Stimulated activated CD4-positive, alpha-beta T cell treated with anti-CD3 and anti-CD28 coated beads, Interleukin-4, amount 100 ng/mL, for 1 hour (primary cell): ENCODE measurements around the gene MFN2.
"Not testable (repeated sequence)": the region's sequence is repeated elsewhere in the genome, so short reads cannot be mapped to it uniquely, and the experiment has no call there.

Experiments used
- DNase-seq: peaks from one replicate; pipeline ENCODE4 v3.0.0-alpha.2; 2020

Gene MFN2

DNA sequence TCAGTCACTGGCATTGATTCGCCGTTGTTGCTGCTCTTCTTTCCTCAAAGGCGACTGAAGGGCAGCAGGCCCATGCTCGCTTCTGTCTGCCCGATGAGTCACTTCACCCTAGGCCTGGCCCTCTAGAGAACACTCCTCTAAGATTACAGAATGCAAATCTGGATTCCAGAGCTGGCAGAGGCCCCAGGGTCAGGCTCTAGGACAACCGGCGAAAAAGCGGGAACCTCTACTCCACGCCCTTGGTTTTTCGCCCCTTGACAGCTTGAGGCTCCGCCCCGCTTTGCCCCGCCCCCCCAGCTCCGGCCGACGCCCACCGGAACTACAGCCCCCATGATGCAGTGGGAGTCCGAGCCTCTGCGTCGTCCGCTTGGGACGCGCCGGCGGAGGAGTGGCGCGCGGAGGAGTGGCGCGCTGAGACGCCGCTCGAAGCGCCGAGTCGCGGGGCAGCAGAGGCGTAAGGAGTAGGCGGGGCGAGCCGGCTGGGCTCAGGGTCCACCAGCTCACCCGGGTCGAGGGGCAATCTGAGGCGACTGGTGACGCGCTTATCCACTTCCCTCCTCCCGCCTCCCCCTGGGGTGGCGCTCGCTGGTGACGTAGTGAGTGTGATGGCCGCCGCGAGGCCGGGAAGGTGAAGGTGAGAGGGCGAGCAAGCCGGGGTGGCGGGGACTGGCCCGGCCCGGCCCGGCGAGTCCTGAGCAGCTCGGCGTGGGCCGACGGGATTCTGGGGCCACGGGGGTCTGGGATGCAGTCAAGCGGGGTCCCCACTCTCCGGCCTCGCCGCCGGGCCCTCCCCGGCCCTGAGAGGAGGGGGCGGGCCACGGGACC, at the start of gene MFN2:
TSS of gene MFN2 (plus strand) at position 594 of the 825 bp plus-strand sequence. CDS start 8,725 bp downstream, outside the sequence.
- DNase-seq = peak; percentile 92

DNA sequence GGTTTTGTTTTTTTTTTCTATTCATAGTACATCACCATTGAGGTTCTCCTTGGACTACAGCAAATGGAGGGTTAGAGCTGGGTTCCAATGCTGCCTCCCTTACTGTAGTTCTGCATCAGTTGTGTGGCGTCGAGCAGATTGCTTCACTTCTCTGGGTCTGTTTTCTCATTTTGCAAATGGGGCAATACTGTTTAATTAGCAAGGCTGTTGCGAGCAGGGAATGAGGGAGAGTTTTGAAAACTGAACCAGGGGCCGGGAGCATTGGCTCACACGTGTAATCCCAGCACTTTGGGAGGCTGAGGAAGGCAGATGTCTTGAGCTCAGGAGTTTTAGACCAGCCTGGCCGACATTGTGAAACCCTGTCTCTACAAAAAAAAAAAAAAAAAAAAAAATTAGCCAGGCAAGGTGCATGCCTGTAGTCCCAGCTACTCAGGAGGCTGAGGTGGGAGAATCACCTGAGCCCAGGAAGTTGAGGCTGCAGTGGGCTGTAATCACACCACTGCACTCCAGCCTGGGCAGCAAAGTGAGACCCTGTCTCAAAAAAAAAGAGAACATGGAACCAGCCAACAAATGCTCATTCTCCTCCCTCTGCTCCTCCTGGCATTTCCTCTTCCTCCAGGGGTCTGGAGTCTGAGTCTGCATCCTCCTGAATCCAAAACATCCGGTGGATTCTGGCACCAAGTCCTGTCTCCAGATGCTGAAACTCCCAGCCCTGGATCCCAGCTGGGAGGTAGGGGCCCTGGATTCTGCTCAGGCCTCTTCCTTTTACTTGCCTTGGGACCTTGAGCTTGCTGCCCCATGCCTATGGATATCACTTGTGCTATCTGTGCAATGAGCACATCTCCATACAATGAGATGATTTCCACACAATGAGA, 49.4 kb upstream of the MFN2 start:
- DNase-seq = no peak

DNA sequence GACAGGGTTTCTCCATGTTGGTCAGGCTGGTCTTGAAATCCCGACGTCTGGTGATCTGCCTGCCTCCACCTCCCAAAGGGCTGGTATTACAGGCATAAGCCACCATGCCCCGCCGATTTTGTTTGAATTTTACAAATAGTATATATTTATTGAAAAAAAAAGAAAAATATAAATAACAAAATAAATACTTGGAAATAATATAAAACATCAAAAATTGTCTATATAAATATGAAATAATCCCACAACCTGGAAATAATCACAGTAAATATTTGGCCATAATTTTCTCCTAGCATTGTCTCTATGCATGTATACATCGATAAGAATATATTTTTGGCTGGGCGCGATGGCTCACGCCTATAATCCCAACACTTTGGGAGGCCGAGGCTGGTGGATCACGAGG, 48.4 kb upstream of the MFN2 start:
- DNase-seq = no peak

- DNase-seq = peak; percentile 84
Observed at GRCh38 chr1:11934302-11935056, 45.8 kb upstream of the MFN2 start, which contains the start of gene PLOD1. TSS of gene PLOD1 (plus strand) at chr1:11934717. CDS start at chr1:11934780, 63 bp downstream.

GRCh38 chr1:11935057-11935412, 45.2 kb upstream of the MFN2 start:
- no peak for DNase-seq

GRCh38 chr1:11935733-11936132, 44.5 kb upstream of the MFN2 start:
- DNase-seq = not testable (repeated sequence)

- DNase-seq = no peak
Observed at GRCh38 chr1:11938722-11939526, 41.3 kb upstream of the MFN2 start.

GRCh38 chr1:11939794-11940193, 40.5 kb upstream of the MFN2 start:
- not testable (repeated sequence) for DNase-seq

DNA sequence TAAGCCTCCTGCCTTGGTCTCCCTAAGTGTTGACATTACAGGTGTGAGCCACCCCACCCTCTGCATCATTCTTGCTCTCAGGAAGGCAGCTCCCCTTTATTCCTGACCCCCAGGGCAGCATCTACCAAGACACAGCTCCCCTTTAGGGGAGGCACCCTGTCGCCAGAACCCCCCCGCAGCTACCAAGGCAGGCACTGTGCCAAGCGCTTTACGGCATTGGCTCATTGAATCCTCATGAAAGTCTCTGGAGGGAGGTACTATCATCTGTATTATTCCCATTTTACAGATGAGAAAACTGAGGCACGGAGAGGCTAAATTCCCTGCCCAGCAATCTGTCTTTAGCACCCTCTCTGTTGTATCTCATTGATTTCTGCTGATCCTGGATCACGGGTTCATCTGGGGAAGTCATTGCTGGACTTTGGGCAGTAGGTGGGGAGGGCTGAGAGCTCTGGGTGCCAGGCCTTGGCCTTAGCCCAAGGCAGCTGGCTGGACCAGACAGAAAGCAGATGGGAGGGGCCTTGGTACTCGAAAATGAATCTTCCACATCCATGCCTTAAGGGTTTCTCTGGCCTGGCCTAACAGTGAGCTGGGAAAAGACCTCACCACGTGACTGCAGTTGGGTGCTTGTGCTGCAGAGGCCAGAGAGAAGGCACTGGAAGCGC, 39.9 kb upstream of the MFN2 start:
- no peak for DNase-seq

GRCh38 chr1:11942280-11942679, 38.0 kb upstream of the MFN2 start:
- DNase-seq = no peak

- DNase-seq = no peak
Observed at GRCh38 chr1:11943619-11944018, 36.6 kb upstream of the MFN2 start.

DNA sequence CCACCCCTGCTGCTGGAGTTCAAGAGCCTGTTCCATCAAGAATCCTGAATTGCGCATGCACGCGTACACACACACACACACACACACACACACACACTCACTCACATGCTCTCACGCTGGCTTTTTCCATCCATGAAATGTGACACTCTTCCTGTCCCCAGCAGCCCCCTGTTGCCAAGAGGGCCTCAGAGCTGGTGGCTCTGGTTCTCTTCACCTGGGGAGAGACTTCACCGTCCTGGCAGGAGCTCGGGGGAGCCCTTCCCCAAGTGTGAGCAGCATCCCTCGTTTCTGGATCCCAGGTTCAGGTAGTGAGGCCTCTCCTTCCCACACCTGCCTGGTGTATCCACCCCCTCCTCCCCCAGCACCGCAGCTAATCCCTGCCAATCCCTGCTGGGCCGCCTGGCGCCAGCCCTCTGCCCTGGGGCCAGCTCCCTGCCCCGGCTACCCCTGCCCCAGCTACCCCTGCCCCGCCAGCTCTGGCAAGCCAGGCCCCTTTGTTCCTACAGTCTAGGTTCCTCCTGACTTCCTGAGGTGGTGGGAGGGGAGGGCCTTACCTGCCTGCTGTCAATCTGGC, 35.8 kb upstream of the MFN2 start:
- DNase-seq = no peak

GRCh38 chr1:11946647-11947046, 33.6 kb upstream of the MFN2 start:
- DNase-seq = no peak

DNA sequence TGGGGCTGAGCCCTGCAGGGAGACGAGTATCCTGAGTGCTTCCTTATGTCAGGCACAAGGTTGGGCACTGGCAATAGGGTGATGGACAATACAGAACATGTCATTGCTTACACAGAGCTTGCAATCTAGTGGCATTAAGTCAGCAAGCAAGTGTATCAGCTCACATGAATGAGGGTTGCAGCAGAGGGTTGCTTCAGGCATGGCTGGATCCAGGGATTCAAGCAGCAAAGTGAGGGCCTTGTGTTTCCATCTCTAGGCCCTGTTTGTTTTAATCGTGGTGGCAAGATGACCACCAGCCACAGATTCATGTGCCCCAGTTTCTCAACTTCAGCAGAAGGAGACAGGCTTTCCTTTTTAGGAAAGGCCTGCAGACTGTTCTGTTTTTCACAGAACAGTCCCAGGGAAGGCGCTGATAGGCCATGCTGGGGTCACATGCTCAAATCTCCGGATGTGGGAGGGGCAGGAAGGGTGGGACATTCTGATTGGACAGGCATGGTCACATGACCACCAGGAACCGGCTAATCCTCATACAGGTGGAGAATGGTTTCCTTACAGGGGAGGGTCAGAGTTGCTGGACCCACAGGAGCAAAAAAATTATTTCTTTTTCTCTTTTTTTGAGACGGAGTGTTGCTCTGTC, 31.3 kb upstream of the MFN2 start:
- no peak for DNase-seq

DNA sequence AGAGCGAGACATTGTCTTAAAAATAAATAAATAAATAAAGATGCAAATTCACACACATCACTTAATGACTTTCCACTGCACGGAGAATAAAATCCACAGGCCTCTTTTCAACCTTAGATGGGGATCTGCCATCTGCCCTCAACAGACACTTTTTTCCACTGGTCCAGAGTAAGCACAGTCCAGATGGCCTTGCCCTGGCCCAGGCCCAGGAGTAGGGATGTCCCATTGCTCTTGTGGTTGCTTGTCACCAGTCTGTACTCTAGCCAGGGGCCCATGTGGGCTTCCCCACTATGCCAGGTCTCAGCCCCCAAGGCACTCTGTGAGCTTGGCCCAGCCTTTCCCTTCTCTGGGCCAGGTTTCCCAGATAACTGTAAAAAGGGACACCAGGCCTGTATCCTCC, 28.3 kb upstream of the MFN2 start:
- no peak for DNase-seq

DNA sequence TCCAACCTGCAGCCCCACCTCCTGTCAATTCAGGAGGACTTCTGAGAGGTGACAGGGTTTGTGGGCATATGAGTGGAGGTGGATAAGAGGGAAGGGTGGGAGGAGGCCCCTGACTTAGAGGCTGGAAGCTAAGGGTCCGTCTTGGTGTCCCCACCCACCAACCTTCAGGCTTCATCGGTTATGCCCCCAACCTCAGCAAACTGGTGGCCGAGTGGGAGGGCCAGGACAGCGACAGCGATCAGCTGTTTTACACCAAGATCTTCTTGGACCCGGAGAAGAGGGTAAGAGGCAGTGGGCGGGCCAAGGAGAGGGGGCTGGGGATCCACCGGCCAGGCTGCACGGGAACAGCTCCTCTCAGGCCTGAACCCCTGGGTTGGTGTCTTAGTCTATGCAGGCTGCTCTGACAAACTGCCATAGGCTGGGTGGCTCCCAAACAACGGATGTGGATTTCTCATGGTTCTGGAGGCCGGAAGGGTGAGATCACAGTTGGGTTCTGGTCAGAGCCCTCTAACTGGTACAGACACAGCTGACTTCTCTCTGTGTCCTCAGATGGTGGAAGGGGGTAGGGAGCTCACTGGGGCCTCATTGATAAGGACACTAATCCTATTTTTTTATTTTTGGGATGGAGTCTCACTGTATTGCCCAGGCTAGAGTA, 27.7 kb upstream of the MFN2 start:
- DNase-seq = no peak

DNA sequence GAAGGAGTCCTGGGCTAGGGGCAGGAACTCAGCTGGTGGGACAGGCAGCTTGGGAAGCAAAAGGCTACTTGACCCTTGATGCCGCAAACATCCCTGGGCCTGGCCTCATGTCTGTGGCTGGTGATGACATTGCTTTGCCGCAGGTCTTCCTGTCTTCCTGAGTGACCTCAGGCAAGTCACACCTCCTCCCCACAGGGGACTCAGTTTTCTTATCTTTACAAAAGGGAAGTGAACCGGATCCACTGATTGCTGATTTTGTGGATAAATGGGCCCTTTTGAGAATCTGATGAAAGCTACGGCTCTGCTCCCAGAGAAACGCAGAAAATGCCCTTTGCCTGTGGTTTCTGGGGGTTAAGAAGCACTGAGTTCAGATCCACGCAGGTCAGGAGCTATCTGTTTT, 25.0 kb upstream of the MFN2 start:
- DNase-seq = no peak

GRCh38 chr1:11957398-11957797, 22.8 kb upstream of the MFN2 start:
- DNase-seq = no peak

GRCh38 chr1:11957897-11958296, 22.3 kb upstream of the MFN2 start:
- no peak for DNase-seq

DNA sequence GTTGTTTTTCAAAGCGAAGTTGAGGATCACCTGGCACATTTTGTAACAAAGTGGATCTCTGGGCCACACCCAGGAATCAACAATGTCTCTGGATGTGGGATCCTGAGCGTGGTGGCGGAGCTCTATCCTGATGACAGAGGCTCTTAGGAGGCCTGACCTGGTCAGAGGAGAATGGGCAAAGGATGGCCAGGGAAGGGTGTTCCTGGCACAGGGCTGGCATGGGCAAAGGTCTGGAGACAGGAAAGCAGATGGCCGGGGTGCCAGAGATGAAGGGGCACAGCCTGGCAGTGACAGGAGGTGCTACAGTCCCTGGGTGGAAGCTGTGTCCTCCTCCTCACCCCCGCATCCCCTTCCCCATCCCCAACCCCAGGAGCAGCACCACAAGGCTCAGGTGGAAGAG, 20.0 kb upstream of the MFN2 start:
- DNase-seq = no peak
